Natural killer cell (primary cell): ENCODE results near the gene BLOC1S6. TPM values are rescaled to one million over a fixed set of nuclear protein-coding genes. Genes with fewer than 3 reads are reported as not detected.

Experiments
- ATAC-seq, 3 donors: fragments of 150-1000 bp in 2 of 3; fragments of 200-7000 bp in 1 of 3; cut with Tn5 transposase; 1 replicate in 1 of 3; 2 replicates in 2 of 3; pipeline ENCODE4 v1.10.0; 2021; ENCODE audit warnings: mild to moderate bottlenecking in 2 of 3, moderate library complexity in 2 of 3
- DNase-seq, 2 donors: peaks; one replicate each; pipeline versions ENCODE4 v3.0.0 to v3.0.0-alpha.2; 2013 to 2021; ENCODE audit warnings: mixed read lengths in 1 of 2
- H3K27ac ChIP-seq: one replicate; pipeline ENCODE4 v1.5.1; 2013; ENCODE audit warnings: mild to moderate bottlenecking, low read length
- H3K27me3 ChIP-seq: one replicate; pipeline ENCODE4 v1.6.1; 2013; ENCODE audit warnings: low read length; ENCODE audit not compliant: control insufficient read depth, insufficient read depth
- H3K36me3 ChIP-seq: one replicate; pipeline ENCODE4 v1.6.1; 2013; ENCODE audit warnings: low read length; ENCODE audit not compliant: control insufficient read depth, insufficient read depth
- H3K4me1 ChIP-seq: one replicate; pipeline ENCODE4 v1.6.1; 2013; ENCODE audit warnings: low read length; ENCODE audit not compliant: control insufficient read depth, insufficient read depth
- H3K4me3 ChIP-seq: one replicate; pipeline ENCODE4 v1.5.1; 2013; ENCODE audit warnings: low read length
- H3K9me3 ChIP-seq: one replicate; pipeline ENCODE4 v1.6.1; 2013; ENCODE audit warnings: low read length; ENCODE audit not compliant: control insufficient read depth, insufficient read depth
- H3K27ac Mint-ChIP-seq, 2 donors: one replicate each; pipeline ENCODE4 v1.8.0; 2022; ENCODE audit warnings: mild to moderate bottlenecking in 2 of 2, mixed read lengths in 2 of 2, moderate library complexity in 1 of 2
- H3K27me3 Mint-ChIP-seq, 2 donors: one replicate each; pipeline ENCODE4 v1.8.0; 2022; ENCODE audit warnings: low read depth in 2 of 2, mixed read lengths in 2 of 2
- H3K36me3 Mint-ChIP-seq: one replicate; pipeline ENCODE4 v1.8.0; 2022; ENCODE audit warnings: mixed read lengths
- H3K4me1 Mint-ChIP-seq, 2 donors: one replicate each; pipeline ENCODE4 v1.8.0; 2022; ENCODE audit warnings: mixed read lengths in 2 of 2
- H3K4me3 Mint-ChIP-seq: one replicate; pipeline ENCODE4 v1.8.0; 2022; ENCODE audit warnings: mild to moderate bottlenecking, moderate library complexity, mixed read lengths
- H3K9me3 Mint-ChIP-seq, 2 donors: one replicate each; pipeline ENCODE4 v1.8.0; 2022; ENCODE audit warnings: mixed read lengths in 2 of 2
- WGBS: methylation state at CpG from one replicate; pipeline ENCODE4 v1.1.7; 2013; ENCODE audit warnings: missing lambda C conversion rate; ENCODE audit not compliant: insufficient coverage; 5-methylcytosine and 5-hydroxymethylcytosine counted together
- intact Hi-C: fragments of 100-400 bp; cut with micrococcal nuclease; formaldehyde crosslinking; loops from one replicate; pipeline ENCODE4 v1.14.2; 2022
- total RNA-seq, 4 donors: library from RNA; stranded (reverse); fragments of 120-200 nt in 1 of 4; gene quantifications; one replicate each; pipeline versions ENCODE4 v1.2.3 to v1.2.4, GENCODE V29; 2013 to 2022
- TF ChIP-seq, protein P1 (sequence below): fragments of 200-600 bp; IDR thresholded peaks from one replicate; pipeline ENCODE4 v1.8.0; 2022; ENCODE audit warnings: antibody characterized with exemption

BLOC1S6 gene
- total RNA-seq, 3 donors from 2014 or later (not counting 1 experiment from before 2014, with no cell fraction given), result 63.4 to 81.3 (median 65.6) TPM

GRCh38 chr15:45551676-45552075, 35.5 kb upstream of the BLOC1S6 start:
- H3K9me3 ChIP-seq, result no peaks in the 10 kb centered on the region
- Mint-ChIP-seq H3K9me3 (no peaks in the 10 kb centered on the region), H3K27me3 (peaks cover 24 to 53% of the 10 kb centered on the region in 2 donors), H3K4me1 (no peaks in the 10 kb centered on the region), H3K4me3 (no peak overlapping the region), H3K27ac (no peak overlapping the region), H3K36me3 (no peaks in the 10 kb centered on the region)
- H3K4me3 ChIP-seq, result no peak overlapping the region
- 33% methylated on average over 3 of the region's 3 CpGs for WGBS
- no peaks in the 10 kb centered on the region for H3K27me3 ChIP-seq
- H3K4me1 ChIP-seq, result no peaks in the 10 kb centered on the region
- ATAC-seq, result no peak
- DNase-seq, result no peak
- TF ChIP-seq, protein P1, sequence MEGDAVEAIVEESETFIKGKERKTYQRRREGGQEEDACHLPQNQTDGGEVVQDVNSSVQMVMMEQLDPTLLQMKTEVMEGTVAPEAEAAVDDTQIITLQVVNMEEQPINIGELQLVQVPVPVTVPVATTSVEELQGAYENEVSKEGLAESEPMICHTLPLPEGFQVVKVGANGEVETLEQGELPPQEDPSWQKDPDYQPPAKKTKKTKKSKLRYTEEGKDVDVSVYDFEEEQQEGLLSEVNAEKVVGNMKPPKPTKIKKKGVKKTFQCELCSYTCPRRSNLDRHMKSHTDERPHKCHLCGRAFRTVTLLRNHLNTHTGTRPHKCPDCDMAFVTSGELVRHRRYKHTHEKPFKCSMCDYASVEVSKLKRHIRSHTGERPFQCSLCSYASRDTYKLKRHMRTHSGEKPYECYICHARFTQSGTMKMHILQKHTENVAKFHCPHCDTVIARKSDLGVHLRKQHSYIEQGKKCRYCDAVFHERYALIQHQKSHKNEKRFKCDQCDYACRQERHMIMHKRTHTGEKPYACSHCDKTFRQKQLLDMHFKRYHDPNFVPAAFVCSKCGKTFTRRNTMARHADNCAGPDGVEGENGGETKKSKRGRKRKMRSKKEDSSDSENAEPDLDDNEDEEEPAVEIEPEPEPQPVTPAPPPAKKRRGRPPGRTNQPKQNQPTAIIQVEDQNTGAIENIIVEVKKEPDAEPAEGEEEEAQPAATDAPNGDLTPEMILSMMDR, result no peak
- no peaks in the 10 kb centered on the region for H3K36me3 ChIP-seq
- intact Hi-C loops, result no loop called here
- H3K27ac ChIP-seq, result no peak overlapping the region

DNA sequence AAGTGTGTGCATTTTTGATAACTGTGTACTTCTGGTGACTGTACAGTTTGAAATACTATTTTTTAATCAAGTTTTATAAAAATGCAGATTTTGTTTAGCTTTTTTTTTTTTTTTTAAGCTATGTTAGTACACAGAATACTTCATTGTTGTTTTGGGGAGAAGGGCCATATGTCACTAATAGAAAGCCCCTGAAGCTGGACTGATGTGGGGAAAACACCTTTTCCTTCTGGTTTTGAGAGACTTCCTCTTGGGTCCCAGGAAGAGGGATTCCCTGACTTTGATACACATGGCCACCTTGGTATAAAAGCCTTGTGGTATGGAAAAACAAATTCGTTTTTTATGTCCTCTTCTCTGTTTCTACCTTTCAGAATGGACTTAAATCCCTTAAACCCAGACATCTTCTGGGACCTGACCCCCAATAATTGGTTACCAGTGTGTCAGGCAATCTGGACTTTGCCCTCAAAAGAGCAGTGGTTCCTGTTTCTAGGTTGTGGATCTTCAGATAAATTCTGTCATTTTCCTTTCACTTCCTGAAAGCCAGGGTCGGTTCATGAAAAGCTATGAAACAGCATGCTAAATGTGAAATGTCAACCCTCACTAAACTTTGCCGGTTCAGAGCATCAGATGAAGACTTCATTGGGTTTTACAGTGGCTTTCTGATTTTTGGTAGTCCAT, 31.1 kb upstream of the BLOC1S6 start:
- Histone ChIP-seq H3K36me3 (no peaks in the 10 kb centered on the region), H3K4me3 (no peak overlapping the region), H3K4me1 (no peaks in the 10 kb centered on the region), H3K27ac (no peak overlapping the region), H3K27me3 (no peaks in the 10 kb centered on the region), H3K9me3 (no peaks in the 10 kb centered on the region)
- no peak for DNase-seq
- Mint-ChIP-seq H3K36me3 (no peaks in the 10 kb centered on the region), H3K4me3 (no peak overlapping the region), H3K27ac (no peak overlapping the region), H3K27me3 (peaks cover 22 to 51% of the 10 kb centered on the region in 2 donors), H3K9me3 (no peaks in the 10 kb centered on the region), H3K4me1 (no peaks in the 10 kb centered on the region)
- WGBS, result 20% methylated on average over 3 of the region's 3 CpGs
- intact Hi-C loops, result no loop called here
- no peak for ATAC-seq
- TF ChIP-seq, protein P1, result no peak

- Mint-ChIP-seq H3K27me3 (peaks cover 27 to 40% of the 10 kb centered on the region in 2 donors), H3K4me3 (no peak overlapping the region), H3K36me3 (no peaks in the 10 kb centered on the region), H3K27ac (no peak overlapping the region), H3K4me1 (no peaks in the 10 kb centered on the region), H3K9me3 (no peaks in the 10 kb centered on the region)
- intact Hi-C loops, result no loop called here
- H3K4me1 ChIP-seq, result no peaks in the 10 kb centered on the region
- H3K27me3 ChIP-seq, result no peaks in the 10 kb centered on the region
- H3K9me3 ChIP-seq, result no peaks in the 10 kb centered on the region
- H3K36me3 ChIP-seq, result no peaks in the 10 kb centered on the region
- ATAC-seq (no peak), DNase-seq (no peak)
- H3K4me3 ChIP-seq, result no peak overlapping the region
- WGBS, result 18% methylated on average over 2 of the region's 3 CpGs
- TF ChIP-seq, protein P1, result no peak
- no peak overlapping the region for H3K27ac ChIP-seq
These were observed 14.6 kb upstream of the BLOC1S6 start for GRCh38 chr15:45572617-45573016.
